CD14-positive monocyte (primary cell): ENCODE measurements around the gene DLX4. TPM values are rescaled to one million over a fixed set of nuclear protein-coding genes. Genes with fewer than 3 reads are reported as not detected.

Source experiments
- DNase-seq, 3 donors: peaks; one replicate each; pipeline ENCODE4 v3.0.0-alpha.2; 2011 to 2022
- H2AFZ ChIP-seq: 2 replicates; pipeline ENCODE4 v1.6.0; 2012; ENCODE audit warnings: mild to moderate bottlenecking, low read depth, low read length, inconsistent platforms; ENCODE audit not compliant: insufficient read depth, poor library complexity, severe bottlenecking
- H3K27ac ChIP-seq, 2 donors: 1 replicate in 1 of 2; 2 replicates in 1 of 2; pipeline ENCODE4 v1.5.1; 2012 to 2013; ENCODE audit warnings: low read length in 2 of 2, control low read depth in 1 of 2, inconsistent platforms in 1 of 2, low read depth in 1 of 2, mild to moderate bottlenecking in 1 of 2
- H3K27me3 ChIP-seq, 2 donors: one replicate each; pipeline versions ENCODE4 v1.6.0 to v1.6.1; 2011 to 2013; ENCODE audit warnings: low read length in 2 of 2; ENCODE audit not compliant: control insufficient read depth in 2 of 2, insufficient read depth in 2 of 2
- H3K36me3 ChIP-seq, 2 donors: replicated peaks in 1 of 2; 1 replicate in 1 of 2; 2 replicates in 1 of 2; pipeline versions ENCODE4 v1.5.1 to v1.6.1; 2012 to 2013; ENCODE audit warnings: low read length in 2 of 2, control low read depth in 1 of 2, inconsistent platforms in 1 of 2, mild to moderate bottlenecking in 1 of 2; ENCODE audit not compliant: insufficient read depth in 2 of 2, control insufficient read depth in 1 of 2
- H3K4me1 ChIP-seq, 2 donors: 1 replicate in 1 of 2; 2 replicates in 1 of 2; pipeline versions ENCODE4 v1.5.1 to v1.6.1; 2012 to 2013; ENCODE audit warnings: low read length in 2 of 2, control low read depth in 1 of 2, inconsistent platforms in 1 of 2, mild to moderate bottlenecking in 1 of 2, moderate library complexity in 1 of 2; ENCODE audit not compliant: insufficient read depth in 2 of 2, control insufficient read depth in 1 of 2
- H3K4me2 ChIP-seq: replicated peaks from 2 replicates; pipeline ENCODE3; 2012; ENCODE audit warnings: low read length, moderate library complexity, mild to moderate bottlenecking; ENCODE audit not compliant: poor library complexity, severe bottlenecking; ENCODE audit errors: extremely low read depth
- H3K4me3 ChIP-seq, 3 experiments: fragments of 200-600 bp in 1 of 3; sonication (generic) in 1 of 3; replicated peaks in 1 of 3; 1 replicate in 2 of 3; 2 replicates in 1 of 3; pipeline ENCODE4 v1.5.1; 2011 to 2013; ENCODE audit warnings: low read length in 3 of 3, mild to moderate bottlenecking in 3 of 3, control low read depth in 2 of 3, low read depth in 2 of 3, inconsistent platforms in 1 of 3, moderate library complexity in 1 of 3
- H3K79me2 ChIP-seq: 2 replicates; pipeline ENCODE4 v1.6.0; 2012; ENCODE audit warnings: mild to moderate bottlenecking, control low read depth, inconsistent platforms, low read length, moderate library complexity; ENCODE audit not compliant: insufficient read depth
- H3K9ac ChIP-seq: 2 replicates; pipeline ENCODE4 v1.6.0; 2017; ENCODE audit warnings: low read length, mild to moderate bottlenecking; ENCODE audit not compliant: insufficient read depth, poor library complexity, severe bottlenecking
- H3K9me3 ChIP-seq, 2 donors: replicated peaks in 1 of 2; 1 replicate in 1 of 2; 2 replicates in 1 of 2; pipeline versions ENCODE4 v1.5.1 to v1.6.1; 2012 to 2013; ENCODE audit warnings: low read length in 2 of 2, control low read depth in 1 of 2; ENCODE audit not compliant: control insufficient read depth in 1 of 2, insufficient read depth in 1 of 2
- H4K20me1 ChIP-seq: 2 replicates; pipeline ENCODE4 v1.6.0; 2012; ENCODE audit warnings: mild to moderate bottlenecking, low read length, control low read depth, moderate library complexity; ENCODE audit not compliant: insufficient read depth
- H3K27ac Mint-ChIP-seq, 7 donors: one replicate each; pipeline ENCODE4 v1.8.0; 2020; ENCODE audit warnings: mild to moderate bottlenecking in 7 of 7, mixed read lengths in 7 of 7, moderate library complexity in 6 of 7, inconsistent platforms in 2 of 7
- H3K27me3 Mint-ChIP-seq, 3 donors: one replicate each; pipeline ENCODE4 v1.8.0; 2021 to 2022; ENCODE audit warnings: low read depth in 3 of 3, mild to moderate bottlenecking in 3 of 3, mixed read lengths in 3 of 3, moderate library complexity in 3 of 3, inconsistent platforms in 1 of 3
- H3K36me3 Mint-ChIP-seq, 2 donors: one replicate each; pipeline ENCODE4 v1.8.0; 2020; ENCODE audit warnings: mixed read lengths in 2 of 2, inconsistent platforms in 1 of 2, mild to moderate bottlenecking in 1 of 2
- H3K4me1 Mint-ChIP-seq: one replicate; pipeline ENCODE4 v1.8.0; 2020; ENCODE audit warnings: mild to moderate bottlenecking, mixed read lengths
- H3K4me3 Mint-ChIP-seq, 2 donors: one replicate each; pipeline ENCODE4 v1.8.0; 2020; ENCODE audit warnings: mild to moderate bottlenecking in 2 of 2, mixed read lengths in 2 of 2, moderate library complexity in 1 of 2
- H3K9me3 Mint-ChIP-seq, 7 donors: one replicate each; pipeline ENCODE4 v1.8.0; 2020 to 2022; ENCODE audit warnings: mixed read lengths in 7 of 7, mild to moderate bottlenecking in 6 of 7, moderate library complexity in 6 of 7, inconsistent platforms in 2 of 7
- CTCF ChIP-seq: fragments of 200-600 bp; IDR thresholded peaks from one replicate; pipeline ENCODE4 v1.8.0; 2022; ENCODE audit warnings: antibody characterized with exemption, mild to moderate bottlenecking
- WGBS: methylation state at CpG from one replicate; pipeline ENCODE4 v1.1.5; 2013; ENCODE audit warnings: missing lambda C conversion rate; ENCODE audit not compliant: insufficient coverage; 5-methylcytosine and 5-hydroxymethylcytosine counted together
- intact Hi-C, 2 donors: fragments of 100-400 bp; cut with micrococcal nuclease; formaldehyde crosslinking; loops; one replicate each; pipeline versions ENCODE4 v1.15.0 to v1.15.1; 2023
- polyA plus RNA-seq, 3 donors: library from polyadenylated mRNA; depleted of rRNA in 1 of 3; unstranded in 2 of 3; stranded (reverse) in 1 of 3; fragments of 300-500 nt in 2 of 3; fragments of >200 nt in 1 of 3; fragmentation: Illumina TruSeq in 2 of 3; gene quantifications; 1 replicate in 2 of 3; 2 replicates in 1 of 3; pipeline ENCODE4 v1.2.3, GENCODE V29; 2012 to 2021

DLX4 gene
- polyA plus RNA-seq, 3 donors, result 0.20 to 3.5 TPM; not detected in 1

DNA sequence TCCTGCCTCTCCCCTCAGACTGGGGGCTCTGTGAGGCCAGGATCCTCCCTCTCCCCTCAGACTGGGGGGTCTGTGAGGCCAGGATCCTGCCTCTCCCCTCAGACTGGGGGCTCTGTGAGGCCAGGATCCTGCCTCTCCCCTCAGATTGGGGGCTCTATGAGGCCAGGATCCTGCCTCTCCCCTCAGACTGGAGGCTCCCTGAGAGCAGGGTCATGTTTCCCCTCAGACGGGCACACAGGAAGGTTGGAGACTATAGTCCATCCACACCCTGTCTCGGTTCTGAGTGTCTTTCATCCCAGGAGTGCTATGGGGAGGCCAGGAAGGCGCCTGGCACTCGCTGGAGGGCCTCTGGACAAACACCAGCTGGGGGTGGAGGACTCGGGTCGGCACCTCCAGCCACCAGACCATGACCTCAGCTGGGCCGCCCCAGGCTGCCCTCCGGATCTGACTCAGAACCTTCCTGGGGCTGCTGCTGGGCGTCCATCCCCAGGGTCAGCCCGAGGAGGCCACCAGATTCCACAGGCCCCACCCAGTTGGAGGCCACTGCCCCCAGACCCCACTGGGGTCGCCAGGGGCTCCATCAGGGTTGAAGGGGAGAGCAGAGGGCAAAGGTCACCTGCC, 21.9 kb upstream of the DLX4 start:
- DNase-seq, result no peak
- Mint-ChIP-seq H3K9me3 (peaks cover 0 to 6% (median 0%) of the 10 kb centered on the region in 7 donors), H3K27ac (no peak overlapping the region), H3K4me1 (no peaks in the 10 kb centered on the region), H3K4me3 (no peak overlapping the region), H3K27me3 (peaks cover 66 to 73% (median 72%) of the 10 kb centered on the region in 3 donors), H3K36me3 (no peaks in the 10 kb centered on the region)
- TF ChIP-seq CTCF, result no peak
- H4K20me1 ChIP-seq, result no peaks in the 10 kb centered on the region
- intact Hi-C loops, result no loop called here
- H3K4me2 ChIP-seq, result no peak overlapping the region
- H3K79me2 ChIP-seq, result no peaks in the 10 kb centered on the region
- no peak overlapping the region for H3K9ac ChIP-seq
- H3K27me3 ChIP-seq, result peaks cover 0 to 59% of the 10 kb centered on the region in 2 donors
- no peaks in the 10 kb centered on the region for H3K4me1 ChIP-seq
- H3K36me3 ChIP-seq, result no peaks in the 10 kb centered on the region
- no peak overlapping the region for H2AFZ ChIP-seq
- H3K4me3 ChIP-seq, result no peak overlapping the region
- H3K9me3 ChIP-seq, result no peaks in the 10 kb centered on the region
- no peak overlapping the region for H3K27ac ChIP-seq
- WGBS, result 90% methylated on average over 9 of the region's 11 CpGs

DNA sequence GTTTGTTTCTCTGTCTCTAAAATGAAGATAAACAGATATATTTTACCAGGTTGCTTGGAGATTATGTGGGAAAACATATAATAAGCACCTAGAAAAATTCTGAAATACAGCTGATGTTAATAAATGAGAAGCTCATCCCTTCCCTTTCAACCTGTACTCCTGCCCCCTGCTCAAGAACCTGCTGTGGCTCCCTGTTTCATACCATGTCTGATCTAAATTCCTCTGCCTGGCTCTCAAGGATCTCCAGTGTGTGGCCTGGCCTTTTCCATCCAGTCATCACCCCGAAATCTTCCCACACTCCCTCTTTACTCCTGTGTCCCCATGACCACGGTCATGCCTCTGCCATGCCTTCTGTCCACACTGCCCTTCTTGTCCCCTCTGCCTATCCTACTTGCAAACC, 19.4 kb upstream of the DLX4 start:
- no peak overlapping the region for H3K27ac Mint-ChIP-seq
- Histone ChIP-seq H3K27me3 (peaks cover 4 to 50% of the 10 kb centered on the region in 2 donors), H3K4me1 (no peaks in the 10 kb centered on the region), H3K4me2 (no peak overlapping the region), H3K9me3 (no peaks in the 10 kb centered on the region), H3K27ac (no peak overlapping the region), H2AFZ (no peak overlapping the region), H3K36me3 (no peaks in the 10 kb centered on the region), H4K20me1 (no peaks in the 10 kb centered on the region), H3K79me2 (no peaks in the 10 kb centered on the region), H3K9ac (no peak overlapping the region), H3K4me3 (no peak overlapping the region)
- H3K4me3 Mint-ChIP-seq, result peak overlapping the region in 1 of 2 donors; percentile 58
- H3K36me3 Mint-ChIP-seq, result no peaks in the 10 kb centered on the region
- H3K27me3 Mint-ChIP-seq, result peaks cover 53 to 74% (median 64%) of the 10 kb centered on the region in 3 donors
- H3K9me3 Mint-ChIP-seq, result peaks cover 0 to 7% (median 0%) of the 10 kb centered on the region in 7 donors
- no peak for TF ChIP-seq CTCF
- no peak for DNase-seq
- peaks cover 6% of the 10 kb centered on the region for H3K4me1 Mint-ChIP-seq
- intact Hi-C loops, result no loop called here
- 93% methylated on average over 2 of the region's 2 CpGs for WGBS
